ENCODE data around the gene HEMK1.

The HEMK1 gene

DNA sequence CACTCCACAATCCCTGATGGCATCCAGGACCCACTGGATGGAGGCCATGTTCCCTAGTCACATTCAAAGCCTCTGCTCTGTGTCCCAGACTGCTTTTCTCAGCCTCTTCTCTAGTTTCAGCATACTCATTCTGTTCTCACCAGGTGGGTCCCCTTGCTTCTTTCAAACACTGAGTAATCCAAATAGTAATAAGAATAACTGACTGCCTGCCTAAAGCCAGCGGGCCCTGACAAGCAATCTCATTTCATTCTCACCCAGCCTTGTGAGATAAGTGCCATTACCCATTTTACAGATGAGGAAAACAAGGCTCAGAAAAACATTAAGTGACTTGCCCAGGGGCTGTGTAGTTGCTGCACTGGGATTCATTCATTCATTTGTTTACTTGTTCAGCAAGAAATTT, 73.1 kb downstream of the HEMK1 start:
- no peak for TF ChIP-seq ZFX (IDR thresholded peaks at IDR 0.05)
- no peak for TF ChIP-seq CTCF (conservative IDR thresholded peaks at IDR 0.05)
- H3K27ac ChIP-seq: no peak overlapping the region

GRCh38 chr3:50644561-50644960, 75.2 kb downstream of the HEMK1 start:
- H3K27ac ChIP-seq: no peak overlapping the region
- no peak for TF ChIP-seq CTCF (conservative IDR thresholded peaks at IDR 0.05)
- TF ChIP-seq ZFX (IDR thresholded peaks at IDR 0.05): no peak

DNA sequence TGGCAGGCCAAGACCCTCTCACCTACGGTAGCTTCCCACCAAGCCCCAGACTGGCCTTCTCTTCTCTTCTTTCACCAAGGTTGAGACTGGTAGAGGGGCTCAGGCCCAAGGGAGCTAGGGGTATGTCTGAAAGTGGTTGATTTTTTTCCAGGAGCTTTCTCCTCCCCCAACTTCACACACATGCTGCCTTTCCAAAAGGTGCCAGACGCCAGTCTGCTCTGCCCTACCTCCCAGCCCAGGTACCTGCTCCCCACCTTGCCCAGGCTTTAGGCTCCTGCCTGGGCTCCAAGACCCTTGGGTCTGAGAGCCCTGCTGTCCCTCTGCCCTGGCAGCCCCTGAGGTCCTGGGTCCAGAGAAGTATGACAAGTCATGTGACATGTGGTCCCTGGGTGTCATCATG, 76.1 kb downstream of the HEMK1 start:
- H3K27ac ChIP-seq: no peak overlapping the region
- no peak for TF ChIP-seq CTCF (conservative IDR thresholded peaks at IDR 0.05)
- no peak for TF ChIP-seq ZFX (IDR thresholded peaks at IDR 0.05)
